ENCODE results near the gene CCNB1IP1. TPM values are rescaled to one million over a fixed set of nuclear protein-coding genes. Genes with fewer than 3 reads are reported as not detected.
A peak's percentile ranks its signal among the peaks of the same experiment; 100 is the strongest.
"Not testable (repeated sequence)": the region's sequence is repeated elsewhere in the genome, so short reads cannot be mapped to it uniquely, and the experiment has no call there.

Gene CCNB1IP1, protein sequence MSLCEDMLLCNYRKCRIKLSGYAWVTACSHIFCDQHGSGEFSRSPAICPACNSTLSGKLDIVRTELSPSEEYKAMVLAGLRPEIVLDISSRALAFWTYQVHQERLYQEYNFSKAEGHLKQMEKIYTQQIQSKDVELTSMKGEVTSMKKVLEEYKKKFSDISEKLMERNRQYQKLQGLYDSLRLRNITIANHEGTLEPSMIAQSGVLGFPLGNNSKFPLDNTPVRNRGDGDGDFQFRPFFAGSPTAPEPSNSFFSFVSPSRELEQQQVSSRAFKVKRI
- 39.9 and 50.2 TPM in 2 replicates for total RNA-seq
- 37.9 TPM for polyA plus RNA-seq (2012)

GRCh38 chr14:20332788-20333493, at the start of gene CCNB1IP1:
Gene CCNB1IP1 (minus strand): TSS chr14:20333279. CDS start chr14:20316523, 16,756 bp downstream.
- DNase-seq (ENCODE audit: low read depth): peak; percentile 92

GRCh38 chr14:20382526-20382925, 49.4 kb upstream of the CCNB1IP1 start:
- no peak for DNase-seq (ENCODE audit: low read depth)

GRCh38 chr14:20381341-20381740, 48.3 kb upstream of the CCNB1IP1 start:
- no peak for DNase-seq (ENCODE audit: low read depth)

GRCh38 chr14:20380681-20381080, 47.6 kb upstream of the CCNB1IP1 start:
- DNase-seq (ENCODE audit: low read depth): no peak

DNA sequence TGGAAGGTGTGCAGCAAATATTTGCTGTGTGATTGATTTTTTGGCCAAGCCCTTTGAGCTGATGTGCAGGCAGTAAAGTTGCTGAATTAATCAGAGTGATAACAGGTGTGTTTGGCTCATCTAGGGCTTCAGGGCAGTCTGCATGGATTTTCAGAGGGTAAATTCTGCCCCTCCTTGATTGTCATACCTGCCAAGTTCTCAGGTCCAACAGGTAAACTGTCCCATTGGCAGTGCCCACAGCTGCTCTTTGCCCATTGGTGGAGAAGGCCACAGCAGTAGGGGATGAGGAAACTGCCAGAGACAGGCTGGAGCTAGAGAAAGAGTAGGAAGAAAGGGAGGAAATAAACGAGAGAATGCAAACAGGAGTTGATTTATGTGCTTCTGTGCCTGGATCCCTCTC, 46.7 kb upstream of the CCNB1IP1 start:
- no peak for DNase-seq (ENCODE audit: low read depth)

GRCh38 chr14:20377171-20377570, 44.1 kb upstream of the CCNB1IP1 start:
- no peak for DNase-seq (ENCODE audit: low read depth)

- DNase-seq (ENCODE audit: low read depth): no peak
These were observed 43.1 kb upstream of the CCNB1IP1 start for GRCh38 chr14:20376071-20376588.

- DNase-seq (ENCODE audit: low read depth): no peak
These were observed 42.4 kb upstream of the CCNB1IP1 start for GRCh38 chr14:20375471-20375870.

GRCh38 chr14:20372796-20373195, 39.7 kb upstream of the CCNB1IP1 start:
- no peak for DNase-seq (ENCODE audit: low read depth)

GRCh38 chr14:20365928-20366327, 32.8 kb upstream of the CCNB1IP1 start:
- DNase-seq (ENCODE audit: low read depth): no peak

DNA sequence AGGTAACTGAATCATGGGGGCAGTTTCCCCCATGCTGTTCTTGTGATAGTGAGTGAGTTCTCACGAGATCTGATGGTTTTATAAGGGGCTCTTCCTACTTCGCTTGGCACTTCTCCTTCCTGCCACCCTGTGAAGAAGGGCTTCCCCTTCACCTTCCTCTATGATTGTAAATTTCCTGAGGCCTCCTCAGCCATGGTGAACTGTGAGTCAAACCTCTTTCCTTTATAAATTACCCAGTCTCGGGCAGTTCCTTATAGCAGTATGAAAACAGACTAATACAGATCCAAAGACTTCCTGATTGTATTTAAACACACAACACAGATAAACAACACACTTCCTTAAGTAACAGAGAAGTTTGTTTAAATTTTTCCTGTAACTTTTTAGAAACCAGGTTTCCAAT, 25.4 kb upstream of the CCNB1IP1 start:
- DNase-seq (ENCODE audit: low read depth): not testable (repeated sequence)

GRCh38 chr14:20356422-20356821, 23.3 kb upstream of the CCNB1IP1 start:
- DNase-seq (ENCODE audit: low read depth): no peak

DNA sequence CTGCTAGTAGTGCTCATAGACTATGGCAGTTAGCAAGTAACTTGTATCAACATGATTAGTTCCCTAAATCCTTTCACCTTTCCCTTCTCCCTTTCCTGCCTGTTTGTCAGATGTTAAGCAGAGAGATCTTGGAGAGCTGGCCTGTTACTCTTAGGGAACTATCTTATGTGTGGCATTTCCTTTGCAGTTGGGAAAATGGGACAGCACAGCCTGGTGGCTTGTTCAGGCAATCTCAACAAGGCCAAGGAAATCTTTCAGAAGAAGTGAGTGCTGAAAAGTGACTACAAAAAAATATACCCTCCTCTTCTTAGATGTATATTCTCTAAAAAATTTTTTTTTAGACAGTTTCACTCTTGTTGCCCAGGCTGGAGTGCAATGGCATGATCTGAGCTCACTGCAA, 17.8 kb upstream of the CCNB1IP1 start:
- no peak for DNase-seq (ENCODE audit: low read depth)

- no peak for DNase-seq (ENCODE audit: low read depth)
These were observed 17.2 kb upstream of the CCNB1IP1 start for GRCh38 chr14:20350282-20350681.

- no peak for DNase-seq (ENCODE audit: low read depth)
These were observed 14.7 kb upstream of the CCNB1IP1 start for GRCh38 chr14:20347747-20348146.

DNA sequence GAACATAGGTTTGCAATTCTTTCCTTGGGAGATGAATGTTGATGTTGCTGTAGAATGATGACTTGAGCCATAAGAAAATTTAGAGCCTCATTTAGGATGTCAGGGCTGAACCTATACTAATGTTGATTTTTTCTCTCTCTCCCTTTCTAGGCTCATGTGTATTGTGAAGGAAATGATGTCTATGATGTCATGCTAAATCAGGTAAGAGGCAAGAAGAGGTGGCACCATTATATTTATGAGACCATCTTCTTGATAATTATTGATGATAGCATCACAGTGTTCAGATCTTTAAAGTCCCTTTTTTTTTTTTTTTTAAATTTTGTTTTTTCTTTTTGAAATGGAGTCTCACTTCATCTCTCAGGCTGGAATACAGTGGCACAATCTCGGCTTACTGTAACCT, 13.6 kb upstream of the CCNB1IP1 start:
- no peak for DNase-seq (ENCODE audit: low read depth)

- no peak for DNase-seq (ENCODE audit: low read depth)
These were observed 12.3 kb upstream of the CCNB1IP1 start for GRCh38 chr14:20345366-20345765.

DNA sequence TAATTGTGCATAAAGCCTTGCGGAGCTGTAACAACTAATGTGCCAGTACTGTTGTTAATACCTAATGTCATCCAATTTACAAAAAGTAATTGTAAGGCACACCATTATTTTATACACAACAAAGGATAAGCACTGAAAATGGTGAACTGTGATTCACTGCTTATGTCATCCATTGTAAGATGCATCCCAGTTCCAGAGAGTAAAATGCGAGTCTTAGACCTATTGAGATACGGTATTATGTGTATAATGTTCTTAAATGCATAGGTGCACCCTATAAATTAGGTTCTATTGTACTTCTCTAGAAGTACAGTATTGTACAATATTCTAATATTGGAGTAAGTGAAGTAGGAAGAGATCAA, 10.8 kb upstream of the CCNB1IP1 start:
- no peak for DNase-seq (ENCODE audit: low read depth)

- peak; percentile 100 for DNase-seq (ENCODE audit: low read depth)
These were observed 10.2 kb upstream of the CCNB1IP1 start, which contains the start of gene PARP2 for GRCh38 chr14:20343092-20343861. Gene PARP2 (plus strand): TSS chr14:20343635. CDS start chr14:20343642, 7 bp downstream.

- no peak for DNase-seq (ENCODE audit: low read depth)
These were observed 8.6 kb upstream of the CCNB1IP1 start for GRCh38 chr14:20341646-20342045.

GRCh38 chr14:20341032-20341431, 8.0 kb upstream of the CCNB1IP1 start:
- DNase-seq (ENCODE audit: low read depth): not testable (repeated sequence)

DNA sequence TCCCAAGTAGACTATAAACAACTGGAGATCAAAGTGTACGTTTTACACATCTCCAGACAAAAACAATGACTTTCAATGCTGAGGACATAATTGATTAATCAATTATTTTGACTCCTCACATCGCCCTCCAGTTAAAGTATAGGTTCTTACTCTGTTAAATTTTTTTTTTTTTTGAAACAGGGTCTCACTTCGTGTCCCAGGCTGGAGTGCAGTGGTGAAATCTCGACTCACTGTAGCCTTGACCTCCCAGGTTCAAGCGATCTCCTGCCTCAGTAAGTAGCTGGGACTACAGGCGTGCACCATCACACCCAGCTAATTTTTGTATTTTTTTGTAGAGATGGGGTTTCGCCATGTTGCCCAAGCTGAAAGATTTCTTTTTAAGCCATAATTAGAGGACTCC, 938 bp upstream of the CCNB1IP1 start:
- DNase-seq (ENCODE audit: low read depth): no peak

Measured in myocyte (in vitro differentiated cells).